ENCODE measurements around the gene NCKAP5L.
"Not testable (repeated sequence)": the region's sequence is repeated elsewhere in the genome, so short reads cannot be mapped to it uniquely, and the experiment has no call there.

NCKAP5L gene

GRCh38 chr12:49777341-49777740 is 50.9 kb downstream of the NCKAP5L start:
- DNase-seq = no peak

DNA sequence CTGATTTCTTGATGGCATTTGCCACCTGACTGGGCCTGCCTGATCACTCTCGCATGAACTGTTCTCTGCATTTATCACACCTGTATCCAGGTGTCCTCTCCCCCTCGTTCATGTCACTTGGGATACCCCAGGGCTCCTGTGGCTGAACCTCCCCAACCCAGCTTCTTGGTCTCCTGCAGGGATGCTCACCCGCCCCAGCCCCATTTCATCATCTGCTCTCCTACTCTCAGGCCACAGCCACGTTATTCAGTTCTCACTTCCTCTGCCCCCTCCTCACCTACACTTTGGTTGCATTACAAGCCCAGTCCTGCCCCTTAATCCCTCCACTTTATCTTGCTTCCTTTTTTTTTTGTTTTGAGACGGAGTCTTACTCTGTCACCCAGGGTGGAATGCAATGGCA is 51.4 kb downstream of the NCKAP5L start:
- DNase-seq = no peak

DNA sequence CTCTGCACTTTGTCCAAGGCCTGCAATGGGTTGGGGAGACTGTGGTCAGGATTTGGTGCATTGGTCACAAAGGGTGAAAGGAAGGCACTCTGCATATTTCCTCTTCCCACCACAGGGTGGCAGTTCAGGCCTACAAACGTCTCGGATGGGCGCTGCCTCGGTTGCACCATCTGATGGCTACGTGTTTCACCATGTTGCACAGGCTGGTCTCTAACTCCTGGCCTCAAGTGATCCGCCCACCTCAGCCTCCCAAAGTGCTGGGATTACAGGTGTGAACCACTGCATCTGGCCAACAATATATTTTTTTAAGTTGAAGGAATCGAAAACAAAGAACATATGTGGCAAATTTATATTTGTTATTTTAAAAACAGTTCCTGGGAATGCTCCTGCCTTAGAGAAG is 51.8 kb downstream of the NCKAP5L start:
- DNase-seq = peak; percentile 63

DNA sequence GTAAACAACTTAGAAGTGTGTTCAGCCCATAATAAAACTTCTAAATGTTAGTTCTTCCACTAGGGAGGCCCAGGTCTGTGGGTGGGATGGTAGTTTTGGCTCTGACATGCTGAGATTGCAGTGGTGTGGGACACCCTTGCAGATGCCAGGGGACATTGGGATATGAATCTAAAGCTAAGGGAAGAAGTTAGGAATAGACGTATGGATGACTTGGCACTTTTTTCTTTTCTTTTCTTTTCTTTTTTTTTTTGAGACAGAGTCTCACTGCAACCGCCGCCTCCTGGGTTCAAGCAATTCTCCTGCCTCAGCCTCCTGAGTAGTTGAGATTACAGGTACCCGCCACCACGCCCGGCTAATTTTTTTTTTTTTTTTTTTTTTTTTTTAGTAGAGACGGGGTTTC is 55.1 kb downstream of the NCKAP5L start:
- not testable (repeated sequence) for DNase-seq

GRCh38 chr12:49767333-49767732 is 60.9 kb downstream of the NCKAP5L start:
- DNase-seq = no peak

DNA sequence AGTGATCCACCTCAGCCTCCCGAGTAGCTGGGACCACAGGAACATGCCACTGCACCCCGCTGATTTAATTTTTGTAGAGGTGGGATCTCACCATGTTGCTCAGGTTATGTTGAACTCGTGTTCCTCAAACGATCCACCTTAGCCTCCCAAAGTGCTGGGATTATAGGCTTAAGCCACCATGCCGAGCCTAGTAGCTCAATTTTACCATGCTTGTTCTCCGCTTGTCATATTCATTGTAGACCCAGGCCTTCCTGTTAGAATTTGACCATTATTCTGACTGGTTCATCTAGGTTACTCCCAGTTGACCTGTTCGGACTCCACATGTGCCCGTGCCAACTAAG is 62.1 kb downstream of the NCKAP5L start:
- DNase-seq = no peak

DNA sequence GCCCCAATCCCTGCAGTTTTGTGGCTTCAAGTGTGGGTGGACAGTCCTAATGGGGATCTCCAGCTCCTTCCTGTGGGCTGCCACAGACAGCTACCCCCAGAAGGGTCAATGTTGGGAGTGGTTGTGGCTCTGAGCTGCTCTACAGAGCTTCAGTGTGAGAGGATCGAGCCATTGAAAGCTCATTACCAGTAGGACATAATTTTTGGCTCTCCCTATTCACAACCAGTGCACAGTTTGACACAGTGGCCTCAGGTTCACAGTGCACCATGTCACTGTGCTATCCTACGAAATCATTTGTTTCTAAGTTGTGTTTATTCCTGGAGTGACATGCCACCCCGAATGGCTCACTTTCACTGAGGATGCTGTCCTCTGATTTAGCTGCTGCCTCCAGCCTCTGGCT is 64.1 kb downstream of the NCKAP5L start:
- no peak for DNase-seq

DNA sequence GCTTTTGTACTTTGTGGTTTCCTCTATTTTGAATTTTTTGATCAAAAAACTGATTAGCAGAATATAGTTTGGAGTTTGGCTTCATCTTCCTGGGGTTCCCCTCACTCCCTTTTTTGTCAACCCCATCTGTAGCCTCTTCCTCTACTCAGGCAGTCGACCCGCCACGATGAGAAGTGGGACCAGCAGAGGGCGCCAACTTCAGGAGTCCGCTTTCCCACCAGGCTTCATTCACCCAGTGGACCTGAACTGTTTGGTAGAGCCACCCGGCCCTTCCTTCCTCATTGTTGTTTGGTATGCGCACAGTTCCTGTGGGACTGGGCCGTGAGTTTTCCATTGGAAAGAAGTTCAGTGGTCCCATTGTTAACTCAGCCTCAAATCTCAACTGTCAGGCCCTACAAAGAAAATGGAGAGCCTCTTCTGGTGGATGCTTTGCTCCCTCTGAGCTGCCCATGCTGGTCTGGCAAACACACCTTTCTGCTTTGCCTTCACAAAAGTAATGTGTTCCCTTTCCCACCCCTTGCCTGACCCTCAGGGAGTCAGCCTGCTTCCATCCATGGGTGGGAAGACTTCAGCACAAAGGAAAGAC is 65.1 kb downstream of the NCKAP5L start:
- DNase-seq = peak; percentile 84

DNA sequence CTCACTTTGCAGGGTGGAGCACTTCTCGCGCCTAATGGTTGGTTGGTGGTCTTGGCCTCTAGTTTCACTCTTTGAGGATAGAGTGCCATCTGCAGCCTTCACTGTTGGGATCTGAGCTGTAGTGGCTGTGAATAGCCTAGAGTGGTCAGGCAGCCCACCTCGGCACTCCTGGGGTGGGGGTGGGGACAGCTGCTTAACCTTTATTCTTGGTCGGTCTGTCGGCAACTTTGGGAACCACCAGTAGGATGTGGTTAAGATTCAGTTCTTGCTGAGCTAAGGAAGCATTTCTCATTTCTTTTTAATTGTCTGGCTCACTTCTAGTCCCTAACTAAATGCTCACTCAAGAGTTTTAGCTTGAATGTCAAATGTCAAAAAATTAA is 65.8 kb downstream of the NCKAP5L start:
- DNase-seq = peak; percentile 24

DNA sequence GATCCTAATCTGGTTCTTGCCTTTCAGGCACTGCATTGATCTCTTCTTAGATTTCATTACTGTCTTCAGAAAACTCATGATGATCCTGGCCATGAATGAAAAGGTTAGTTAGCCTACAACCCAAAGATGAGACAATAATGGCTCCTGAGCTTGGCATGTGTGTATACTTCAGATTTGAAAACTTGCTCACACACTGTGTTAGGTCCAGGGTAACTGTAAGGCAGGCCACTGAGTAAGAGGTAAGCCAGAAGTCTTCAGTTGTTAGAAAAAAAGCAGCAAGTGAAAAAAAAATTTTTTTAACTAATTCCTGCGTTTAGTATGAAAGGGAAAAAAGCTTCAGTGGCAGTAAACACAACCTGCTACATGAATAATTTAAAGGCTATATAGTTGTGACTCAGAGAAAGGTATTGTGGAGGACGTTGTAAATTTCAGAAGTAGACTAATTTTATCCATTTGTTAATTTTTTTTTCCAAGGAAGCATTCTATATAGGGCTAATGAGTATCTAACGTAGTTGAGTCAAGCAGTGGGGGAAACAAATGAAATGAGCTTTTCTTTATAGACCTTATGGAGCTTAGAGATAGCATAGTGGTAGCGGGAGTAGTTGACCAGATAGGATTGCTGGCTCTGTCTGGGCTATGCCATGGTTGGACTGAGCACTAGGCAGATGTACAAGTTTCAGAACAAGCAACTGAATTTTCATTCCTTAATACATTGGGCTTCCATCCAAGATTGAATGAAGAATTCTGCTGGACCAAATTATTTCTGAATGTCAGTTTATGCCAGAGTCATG is 66.3 kb downstream of the NCKAP5L start:
- DNase-seq = no peak

DNA sequence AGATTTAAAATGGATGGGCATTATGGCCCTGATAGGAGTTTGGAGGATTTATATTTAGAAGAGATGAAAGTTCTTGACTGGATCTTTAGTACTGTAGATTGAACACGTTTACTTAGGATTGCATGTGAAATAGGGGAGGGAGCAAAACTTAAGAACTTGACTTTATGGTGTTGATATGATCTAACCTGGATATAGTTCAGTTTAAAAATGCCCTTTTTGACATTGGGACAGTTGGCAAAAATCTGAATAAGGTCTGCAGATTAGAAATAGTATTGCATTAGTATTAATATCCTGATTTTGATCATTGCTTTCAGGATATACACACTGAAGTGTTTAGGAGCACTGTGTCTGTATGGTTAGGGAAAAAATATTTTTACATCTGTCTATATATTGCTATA is 77.2 kb downstream of the NCKAP5L start:
- DNase-seq = no peak

DNA sequence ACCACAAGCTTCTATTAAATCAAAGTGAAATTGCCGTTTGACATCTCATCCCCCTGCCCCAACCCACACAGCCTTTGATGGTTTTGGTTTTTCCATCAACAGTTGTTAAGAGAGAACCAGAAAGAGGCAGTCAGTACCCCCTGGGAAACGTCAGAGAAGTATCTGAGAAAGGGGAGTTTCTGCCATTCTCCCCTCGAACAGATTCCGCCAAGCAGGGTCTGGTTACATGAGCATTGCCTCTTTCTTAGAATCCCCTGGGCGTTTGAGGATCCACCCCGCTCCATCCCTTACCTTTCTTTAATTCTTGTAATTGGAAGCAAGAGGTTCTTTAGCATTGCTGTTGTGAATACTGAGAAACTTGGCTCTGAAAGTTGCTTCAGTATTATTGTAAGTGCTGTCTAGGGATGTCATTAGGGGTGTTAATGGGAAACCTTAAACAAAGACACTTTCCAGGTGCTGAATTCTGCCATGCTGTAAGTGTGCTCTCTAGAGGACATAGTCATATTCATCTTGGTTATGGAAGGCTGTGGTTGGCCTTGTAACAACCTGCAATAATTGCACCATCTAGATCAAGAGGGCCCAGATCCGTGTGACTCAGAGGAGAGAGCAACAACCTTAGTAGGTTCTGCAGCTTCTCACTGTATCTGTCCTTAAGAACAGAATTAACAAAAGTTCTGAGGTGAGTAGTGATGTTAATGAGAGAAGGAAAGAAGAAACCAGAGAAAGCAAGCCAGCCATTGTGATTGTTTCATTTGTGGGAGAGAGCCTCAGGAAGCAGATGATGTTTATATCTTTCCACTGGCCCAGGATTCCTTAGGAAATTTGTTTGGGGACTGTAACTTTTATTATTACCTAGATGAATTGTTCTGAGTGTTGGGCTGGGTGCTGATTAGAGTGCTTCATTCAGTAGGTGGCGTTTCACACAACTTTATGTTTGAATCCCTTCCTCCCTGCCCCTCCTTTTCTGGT is 77.9 kb downstream of the NCKAP5L start:
- DNase-seq = peak; percentile 45

DNA sequence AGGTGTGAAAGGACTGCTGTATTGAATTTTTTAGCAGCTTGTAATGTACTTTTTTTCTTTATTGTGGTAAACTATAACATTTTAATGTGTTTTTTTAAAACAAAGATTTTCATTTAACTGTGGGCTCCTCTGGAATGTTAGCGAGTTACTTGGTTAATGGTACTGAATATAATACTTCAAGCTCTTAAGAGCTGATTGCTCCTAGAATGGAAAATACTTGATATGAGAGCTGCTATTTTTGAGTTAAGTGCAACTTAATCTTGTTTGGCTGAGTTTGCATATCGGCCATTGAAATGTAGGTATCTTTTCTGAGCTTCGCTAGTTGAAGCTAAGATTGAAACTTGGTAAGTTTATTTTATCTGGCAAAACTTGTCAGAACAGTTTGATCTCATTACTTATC is 79.4 kb downstream of the NCKAP5L start:
- no peak for DNase-seq

DNA sequence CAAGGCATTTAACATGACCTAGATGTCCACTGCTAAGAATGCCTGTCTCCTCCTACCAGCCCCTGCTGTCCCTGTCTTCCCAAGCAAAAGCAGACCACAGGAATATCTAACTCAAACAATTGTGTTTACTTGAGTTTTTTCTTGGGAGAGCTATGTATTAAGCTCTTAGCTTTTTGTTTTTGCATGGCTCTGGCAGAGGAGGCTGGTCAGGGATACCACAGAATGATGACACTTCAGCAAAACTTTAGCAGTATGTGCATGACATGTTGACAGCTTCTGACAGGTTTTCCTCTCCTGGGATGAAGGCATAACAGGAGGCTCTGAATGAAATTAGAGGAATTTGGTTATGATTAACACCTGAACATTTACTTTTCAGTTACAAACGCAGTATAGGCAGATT is 79.9 kb downstream of the NCKAP5L start:
- DNase-seq = no peak

GRCh38 chr12:49744363-49744885 is 83.8 kb downstream of the NCKAP5L start:
- no peak for DNase-seq

DNA sequence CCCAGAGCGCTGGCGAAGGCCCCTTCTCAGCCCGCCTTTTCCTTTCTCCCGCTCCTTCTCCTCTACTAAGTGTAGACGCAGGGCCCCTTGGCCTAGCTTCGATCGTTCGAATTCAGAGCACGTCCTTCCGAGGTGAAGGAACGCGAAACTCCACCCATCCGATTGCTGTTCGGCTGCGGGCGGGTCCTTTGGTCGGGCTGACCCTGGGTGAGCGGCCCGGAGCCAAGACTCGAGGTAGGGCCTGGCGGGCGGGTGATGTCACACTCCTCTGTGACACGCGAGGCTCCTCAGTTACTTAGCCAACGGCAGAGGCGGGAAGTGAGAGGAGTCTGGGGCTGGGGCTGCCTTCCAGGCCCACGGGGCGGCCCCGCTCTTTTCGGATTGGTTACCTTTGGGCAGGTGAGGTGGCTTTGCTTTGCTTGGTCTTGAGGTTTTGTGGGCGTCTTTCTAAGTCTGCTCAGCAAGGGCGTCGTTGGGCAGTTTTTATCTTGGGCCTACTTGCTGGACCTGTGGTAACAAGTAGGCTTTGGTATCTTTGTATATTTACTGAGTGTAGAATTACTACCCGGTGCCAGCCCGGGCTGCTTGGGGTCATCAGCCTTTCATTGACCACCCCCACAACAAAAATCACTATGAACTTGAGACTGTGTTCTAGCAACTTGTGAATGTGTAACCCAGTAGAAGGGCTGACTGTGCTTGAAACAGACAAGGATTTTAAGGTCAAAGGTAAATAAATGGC is 86.2 kb downstream of the NCKAP5L start:
- DNase-seq = peak; percentile 87
